Fibroblast of the conjunctiva (primary cell): ENCODE measurements around the gene CLCN7.
"Not testable (repeated sequence)": the region's sequence is repeated elsewhere in the genome, so short reads cannot be mapped to it uniquely, and the experiment has no call there.

Experiments
- DNase-seq: peaks from one replicate; pipeline ENCODE4 v3.0.0-alpha.2; 2010; ENCODE audit warnings: low read depth

CLCN7 gene

DNA sequence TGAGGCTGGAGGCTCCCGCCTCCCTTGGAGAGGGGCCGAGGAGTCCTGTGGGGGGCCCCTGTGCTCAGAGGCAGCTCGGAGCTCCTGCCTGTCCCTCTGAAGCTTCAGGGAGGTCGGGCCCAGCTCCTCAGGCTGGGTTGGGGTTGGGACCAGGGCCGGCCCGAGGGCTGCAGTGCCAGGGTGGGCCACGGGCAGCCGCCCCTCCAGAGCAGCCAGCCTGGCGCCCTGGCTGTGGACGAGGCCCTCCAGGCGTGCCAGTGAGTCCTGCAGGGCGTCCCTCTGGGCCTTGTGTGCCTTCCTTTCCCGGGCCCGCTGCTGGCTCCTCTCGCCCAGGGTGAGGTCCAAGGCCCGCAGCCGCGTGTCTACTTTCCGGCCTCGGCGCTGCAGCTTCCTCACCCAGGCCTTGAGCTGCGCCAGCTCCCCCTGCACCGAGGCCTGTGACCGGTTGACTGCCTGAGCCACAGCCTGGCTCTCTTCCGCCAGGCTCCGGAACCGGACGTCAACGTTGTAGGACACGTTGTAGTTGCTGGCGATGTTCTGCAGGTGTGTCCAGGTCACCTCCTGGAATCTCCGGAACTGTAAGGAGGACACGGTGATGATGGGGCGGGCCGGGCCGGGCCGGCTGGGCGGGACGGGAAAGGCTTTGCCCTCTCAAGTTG, 12.7 kb upstream of the CLCN7 start:
- no peak for DNase-seq

DNA sequence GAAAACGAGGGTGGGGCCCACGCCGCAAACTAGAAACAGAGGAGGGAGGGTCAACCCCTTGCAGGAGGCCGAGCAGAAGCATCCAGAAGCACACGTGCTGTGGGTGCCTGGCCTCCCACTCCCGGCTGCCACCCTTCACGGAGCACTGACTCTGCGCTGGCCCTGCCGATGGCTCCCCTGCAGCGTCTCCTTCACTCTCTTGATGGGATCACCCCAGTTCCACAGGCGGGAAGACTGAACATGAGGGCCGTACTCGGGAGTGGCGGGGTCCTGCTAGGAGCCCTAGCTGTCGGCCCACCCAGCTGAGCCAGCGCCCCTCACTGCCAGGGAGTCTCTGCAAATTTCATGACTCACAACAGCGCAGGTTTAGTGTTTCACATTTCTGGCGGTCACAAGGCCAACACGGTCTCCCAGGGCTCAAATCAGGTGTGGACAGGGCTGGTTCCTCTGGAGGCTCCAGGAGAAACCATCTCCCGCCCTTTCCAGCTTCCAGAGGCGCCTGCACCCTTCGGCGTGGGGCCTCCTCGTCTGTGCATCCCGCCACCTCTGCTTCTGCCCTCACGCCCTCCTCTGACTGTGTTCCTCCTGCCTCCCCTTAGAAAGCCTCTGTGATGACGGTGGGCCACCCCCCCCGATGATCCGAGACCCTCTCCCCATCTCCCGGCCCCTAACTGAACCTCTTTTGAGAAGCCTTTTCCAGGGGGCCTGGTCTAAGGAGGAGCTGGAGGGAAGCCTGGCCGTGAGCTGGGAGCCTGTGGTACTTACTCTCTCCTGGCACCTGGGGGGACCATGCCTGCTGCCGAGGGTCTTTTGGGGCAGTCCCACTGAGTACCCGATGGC, 11.9 kb upstream of the CLCN7 start:
- no peak for DNase-seq

DNA sequence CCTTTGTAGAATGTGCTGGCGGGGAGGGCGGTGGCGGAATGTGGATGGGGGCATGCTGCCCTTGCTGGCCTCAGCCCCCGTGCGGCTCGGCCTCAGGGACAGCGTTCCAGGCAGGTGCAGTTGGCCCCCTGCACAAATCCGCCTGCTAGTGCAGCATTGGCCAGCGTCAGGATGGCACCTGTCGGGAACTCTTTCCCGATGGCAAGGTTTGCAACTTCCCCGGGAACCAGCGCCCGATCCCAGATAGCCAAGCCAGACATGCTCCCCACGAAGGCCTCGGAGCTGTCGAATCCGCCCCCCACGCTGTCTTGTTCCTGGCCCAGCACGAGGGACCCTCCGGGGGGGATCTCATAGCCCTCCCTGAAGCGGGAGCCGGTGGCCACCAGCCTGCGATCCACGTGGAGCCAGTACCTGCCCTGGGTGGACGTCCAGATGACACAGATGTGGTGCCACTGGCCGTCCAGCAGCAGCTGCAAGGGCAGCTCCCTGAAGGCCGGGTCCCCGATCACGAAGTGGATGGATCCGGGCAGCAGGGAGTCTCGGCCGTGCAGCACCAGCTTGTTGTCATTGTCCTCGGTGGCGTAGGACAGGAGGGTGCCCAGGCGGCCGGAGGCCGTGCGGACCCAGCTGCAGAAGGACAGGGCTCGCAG, 11.1 kb upstream of the CLCN7 start:
- DNase-seq = no peak

DNA sequence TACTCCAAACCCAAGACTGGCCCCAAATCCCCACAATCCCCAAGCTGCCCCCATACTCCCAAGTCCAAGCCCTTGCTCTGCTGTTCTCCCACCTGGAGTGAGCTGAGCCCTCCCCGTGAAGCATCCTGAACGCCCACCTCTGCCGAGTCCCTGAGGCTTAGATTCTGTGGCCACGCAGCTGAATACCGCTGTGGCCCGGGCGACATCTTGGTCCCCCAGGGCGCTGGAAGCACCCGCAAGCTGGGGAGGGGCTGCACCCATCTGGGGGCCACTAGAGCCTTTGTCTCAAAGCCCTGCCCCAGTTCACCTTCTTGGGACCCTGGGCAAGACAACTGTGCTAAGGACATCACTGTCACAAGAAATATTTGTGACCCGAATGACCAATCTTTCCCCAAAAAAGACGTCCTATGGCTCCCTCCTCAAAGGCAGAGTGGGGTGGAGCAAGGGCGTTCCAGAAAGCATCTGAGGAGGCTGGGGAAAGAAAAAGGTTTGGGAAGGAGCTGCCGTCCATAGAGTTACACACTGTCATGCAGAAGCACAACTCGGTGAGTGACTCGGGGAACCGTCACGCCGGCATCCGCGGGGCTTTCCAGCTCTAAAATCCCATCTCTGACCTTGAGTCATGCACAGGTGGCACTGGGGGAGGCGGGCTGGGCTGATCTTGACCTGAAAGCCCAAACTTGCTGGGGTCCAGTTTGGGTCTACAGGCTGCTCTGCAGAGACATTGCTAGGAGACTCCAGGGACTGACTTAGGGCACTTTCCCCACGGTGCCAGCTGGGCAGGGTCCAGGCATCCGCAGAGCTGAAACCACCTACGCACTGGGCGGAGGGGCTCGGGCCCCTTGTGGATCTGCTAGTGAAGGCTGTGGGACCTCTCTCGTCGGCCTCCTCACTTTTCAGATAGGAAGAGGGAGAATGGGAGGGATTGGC, 7.3 kb upstream of the CLCN7 start:
- no peak for DNase-seq

DNA sequence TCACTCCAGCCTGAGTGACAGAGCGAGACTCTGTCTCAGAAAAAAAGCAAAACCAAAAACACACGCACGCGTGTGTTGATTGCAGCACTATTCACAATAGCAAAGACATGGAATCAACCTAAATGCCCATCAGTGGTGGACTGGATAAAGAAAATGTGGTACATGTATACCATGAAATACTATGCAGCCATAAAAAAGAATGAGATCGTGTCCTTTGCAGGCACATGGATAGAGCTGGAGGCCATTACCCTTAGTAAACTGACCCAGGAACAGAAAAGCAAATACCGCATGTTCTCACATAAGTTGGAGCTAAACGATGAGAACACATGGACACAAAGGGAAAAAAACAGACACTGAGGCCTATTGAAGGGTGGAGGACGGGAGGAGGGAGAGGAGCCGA, 4.1 kb upstream of the CLCN7 start:
- not testable (repeated sequence) for DNase-seq

DNA sequence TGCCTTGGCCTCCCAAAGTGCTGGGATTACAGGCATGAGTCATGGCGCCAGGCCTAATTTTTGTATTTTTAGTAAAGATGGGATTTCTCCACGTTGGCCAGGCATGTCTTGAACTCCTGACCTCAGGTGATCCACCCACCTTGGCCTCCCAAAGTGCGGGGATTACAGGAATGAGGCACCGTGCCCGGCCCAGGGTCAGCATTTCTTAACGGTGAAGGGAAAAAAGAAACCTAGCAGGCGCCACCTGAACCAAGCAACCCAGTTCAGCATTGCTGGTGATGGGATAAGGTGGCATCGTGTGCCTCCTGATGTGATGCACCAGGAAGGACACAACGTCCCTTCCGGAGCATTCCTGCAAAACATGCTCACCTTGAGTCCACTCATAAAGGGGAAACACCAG, 2.2 kb upstream of the CLCN7 start:
- no peak for DNase-seq

DNA sequence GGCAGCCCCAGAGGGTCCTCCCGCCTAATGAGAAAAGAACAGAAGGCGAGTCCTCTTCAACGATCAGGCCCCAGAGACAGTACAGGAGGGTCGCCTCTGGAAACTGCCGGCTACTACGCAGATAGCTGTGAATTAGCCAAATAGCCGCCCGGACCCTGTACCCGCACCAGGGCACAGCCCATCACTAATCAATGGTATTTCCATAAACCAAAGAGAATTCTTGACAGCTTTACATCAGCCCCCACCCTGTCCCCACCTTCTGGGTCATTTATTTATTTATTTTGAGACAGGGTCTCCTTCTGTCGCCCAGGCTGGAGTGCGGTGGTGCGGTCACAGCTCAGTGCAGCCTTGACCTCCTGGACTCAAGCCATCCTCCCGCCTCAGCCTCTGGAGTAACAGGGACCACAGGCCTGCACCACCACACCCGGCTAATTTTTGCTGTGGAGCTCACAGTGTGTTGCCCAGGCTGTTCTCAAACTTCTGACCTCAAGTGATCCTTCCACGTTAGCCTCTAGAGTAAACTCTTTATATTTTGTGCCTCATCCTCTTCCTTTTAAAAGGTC, 805 bp upstream of the CLCN7 start:
- DNase-seq = no peak

DNA sequence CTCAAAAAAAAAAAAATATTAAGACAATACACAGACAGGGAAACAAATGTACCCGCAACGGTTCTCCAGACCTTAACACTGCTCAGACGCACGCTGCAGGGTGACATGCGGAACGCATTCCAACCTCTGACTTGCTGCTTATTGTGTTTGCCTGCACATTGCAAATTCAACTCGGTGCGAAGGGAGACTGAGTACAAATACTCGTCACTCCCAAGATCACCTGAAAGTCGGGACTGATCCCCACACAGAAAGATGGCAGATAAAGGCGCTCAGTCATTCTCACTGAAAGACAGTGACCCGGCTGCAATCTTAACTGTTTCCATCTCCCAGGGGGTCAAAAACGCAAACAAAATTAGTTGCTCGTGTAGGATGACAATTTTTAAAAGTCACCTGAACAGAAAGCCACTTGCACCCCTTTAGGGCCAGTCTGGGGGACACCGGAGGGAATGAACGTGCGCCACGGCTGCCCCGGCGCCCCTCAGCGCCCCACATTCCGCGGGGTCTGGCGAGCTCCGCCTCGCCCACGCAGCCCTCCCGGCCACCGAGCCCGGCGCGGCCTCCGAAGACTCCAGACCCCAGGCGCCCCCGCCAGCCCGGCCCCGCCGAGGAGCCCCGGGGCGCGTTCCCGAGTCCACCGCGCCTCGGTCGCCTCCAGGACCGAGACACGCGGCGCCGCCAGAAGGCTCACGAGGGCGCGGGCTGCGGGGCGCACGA, 589 bp downstream of the CLCN7 start:
- no peak for DNase-seq

DNA sequence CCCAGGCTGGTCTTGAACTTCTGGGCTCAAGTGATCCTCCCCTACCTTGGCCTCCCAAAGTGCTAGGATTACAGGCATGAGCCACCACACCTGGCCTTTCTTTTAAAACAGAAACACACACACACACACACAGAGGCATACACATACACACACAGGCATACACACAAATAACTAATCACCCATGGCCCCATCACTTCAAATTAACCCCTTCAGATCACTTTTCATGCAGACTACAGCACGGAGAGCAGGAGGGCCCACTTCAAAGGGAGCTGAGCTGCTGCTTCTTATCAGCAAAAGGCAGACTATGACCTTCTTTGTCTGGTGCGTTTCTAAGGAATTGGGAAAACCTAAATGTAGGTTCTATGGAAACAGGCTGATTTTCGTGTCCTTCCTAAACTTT, 1.9 kb downstream of the CLCN7 start:
- no peak for DNase-seq

DNA sequence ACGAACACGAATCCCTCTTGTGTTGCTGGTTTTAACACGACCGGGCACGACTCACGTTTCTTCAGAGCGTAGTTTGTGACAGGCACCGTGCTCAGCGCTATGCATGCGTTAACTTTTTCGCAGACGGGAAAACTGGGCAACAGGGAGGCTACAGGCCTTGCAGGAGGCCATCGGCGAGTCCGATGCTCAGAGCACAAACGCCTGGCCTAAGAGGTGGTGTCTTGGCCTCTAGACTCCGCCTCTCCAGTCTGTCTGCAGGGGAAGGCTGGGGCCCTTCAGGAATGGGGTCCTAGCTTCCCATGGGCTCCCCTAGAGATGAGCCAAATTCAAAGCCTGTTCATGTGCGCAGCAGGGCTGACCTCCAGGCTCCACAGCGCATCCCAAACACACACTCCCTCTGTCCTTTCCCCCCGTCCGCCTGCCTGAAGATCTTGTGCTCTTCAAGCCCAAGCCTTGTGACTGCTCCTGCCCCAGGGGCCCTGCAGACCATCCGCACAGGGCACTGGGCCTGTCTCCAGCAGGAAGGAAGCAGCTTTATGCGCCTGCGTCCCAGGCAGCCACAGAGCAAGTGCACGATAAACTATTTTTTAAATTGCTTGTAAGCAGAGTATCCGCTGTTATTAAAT, 3.1 kb downstream of the CLCN7 start:
- DNase-seq = no peak

DNA sequence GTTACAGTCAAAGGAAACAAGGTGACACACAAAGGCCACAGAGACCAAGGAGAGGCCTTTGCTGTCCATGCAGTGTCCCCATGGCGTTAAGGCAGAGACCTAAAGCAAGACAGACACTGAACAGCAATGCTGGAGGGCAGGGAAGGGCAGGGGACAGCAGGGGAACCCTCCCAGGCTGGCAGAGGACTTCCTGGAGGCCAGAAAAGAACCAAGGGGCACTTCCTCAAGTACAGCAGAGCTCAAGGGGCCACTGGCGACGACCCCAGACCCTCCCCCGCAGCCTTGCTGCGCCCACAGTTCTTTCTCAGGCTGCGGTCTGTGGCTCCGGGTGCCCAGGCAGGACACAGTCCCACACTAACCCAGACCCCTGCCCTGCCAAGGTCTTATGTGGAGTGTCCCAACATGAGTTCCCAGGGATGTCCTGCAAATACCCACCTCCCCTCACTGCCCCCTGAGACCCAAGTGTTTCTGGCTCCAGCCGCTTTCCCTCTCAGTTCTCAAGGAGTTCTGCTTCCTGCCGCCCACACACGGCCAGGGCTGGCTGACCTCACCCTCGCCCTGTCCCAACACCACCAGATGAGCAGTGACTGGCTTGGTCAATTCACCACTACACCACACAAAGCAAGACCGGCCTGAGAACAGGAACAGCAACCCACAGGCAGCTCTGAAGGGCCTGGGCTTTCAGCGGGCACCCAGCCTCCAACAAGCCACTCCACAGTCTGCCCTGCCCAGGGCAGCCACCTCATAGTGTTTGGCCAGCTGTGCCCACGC, 4.2 kb downstream of the CLCN7 start:
- DNase-seq = no peak

DNA sequence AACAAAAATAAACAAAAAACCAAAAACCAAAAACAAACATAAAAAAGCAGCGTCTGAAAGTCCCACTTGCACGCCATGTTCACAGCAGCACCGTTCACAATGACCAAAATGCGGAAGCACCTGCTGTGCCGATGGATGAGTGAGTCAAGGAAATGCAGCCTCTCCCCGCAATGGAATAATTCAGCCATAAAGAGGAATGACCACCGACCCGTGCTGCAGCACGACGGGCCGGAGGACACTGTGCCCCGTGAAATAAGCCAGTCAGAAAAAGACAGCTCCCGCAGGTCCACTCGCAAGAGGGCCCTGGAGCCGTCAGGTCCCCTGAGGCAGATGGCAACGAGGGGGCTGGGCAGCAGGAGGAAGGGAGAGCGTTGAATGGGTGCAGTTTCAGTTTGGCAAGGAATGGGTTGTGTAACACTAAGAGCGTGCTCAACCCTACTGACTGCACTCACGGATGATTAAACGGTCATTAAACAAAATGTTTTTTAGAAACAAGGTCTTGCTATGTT, 5.1 kb downstream of the CLCN7 start:
- no peak for DNase-seq

DNA sequence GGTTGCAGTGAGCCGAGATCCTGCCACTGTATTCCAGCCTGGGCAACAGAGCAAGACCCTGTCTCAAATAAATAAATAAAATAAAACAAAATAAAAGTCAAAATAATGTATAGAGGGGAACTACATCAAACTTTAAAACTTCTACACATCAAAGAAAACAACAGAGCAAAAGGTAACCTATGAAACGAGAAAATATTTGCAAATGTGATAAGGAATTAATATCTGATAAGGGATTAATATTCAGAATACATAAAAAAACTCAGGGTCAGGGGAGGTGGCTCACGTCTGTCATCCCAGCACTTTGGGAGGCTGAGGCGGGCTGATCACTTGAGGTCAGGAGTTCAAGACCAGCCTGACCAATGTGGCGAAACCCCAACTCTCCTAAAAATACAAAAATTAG, 5.7 kb downstream of the CLCN7 start:
- DNase-seq = not testable (repeated sequence)

DNA sequence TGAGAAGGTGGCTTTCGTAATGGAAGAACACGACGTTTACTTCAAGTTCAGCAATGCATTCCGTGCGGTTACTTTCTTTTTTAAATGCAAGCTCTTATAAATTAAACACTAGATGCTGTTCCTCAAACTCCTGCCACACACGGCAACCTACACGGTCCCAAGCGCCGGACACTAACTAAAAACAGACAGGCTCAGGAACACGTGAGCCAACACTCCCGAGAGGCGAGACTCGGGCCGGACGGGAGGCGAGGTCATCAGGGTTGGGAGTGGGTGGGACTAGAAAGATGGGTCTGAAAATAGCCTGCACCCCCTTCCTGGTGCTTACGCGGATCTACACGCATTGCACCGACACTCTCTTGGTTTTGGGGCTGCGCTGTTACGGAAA, 6.4 kb downstream of the CLCN7 start:
- no peak for DNase-seq

DNA sequence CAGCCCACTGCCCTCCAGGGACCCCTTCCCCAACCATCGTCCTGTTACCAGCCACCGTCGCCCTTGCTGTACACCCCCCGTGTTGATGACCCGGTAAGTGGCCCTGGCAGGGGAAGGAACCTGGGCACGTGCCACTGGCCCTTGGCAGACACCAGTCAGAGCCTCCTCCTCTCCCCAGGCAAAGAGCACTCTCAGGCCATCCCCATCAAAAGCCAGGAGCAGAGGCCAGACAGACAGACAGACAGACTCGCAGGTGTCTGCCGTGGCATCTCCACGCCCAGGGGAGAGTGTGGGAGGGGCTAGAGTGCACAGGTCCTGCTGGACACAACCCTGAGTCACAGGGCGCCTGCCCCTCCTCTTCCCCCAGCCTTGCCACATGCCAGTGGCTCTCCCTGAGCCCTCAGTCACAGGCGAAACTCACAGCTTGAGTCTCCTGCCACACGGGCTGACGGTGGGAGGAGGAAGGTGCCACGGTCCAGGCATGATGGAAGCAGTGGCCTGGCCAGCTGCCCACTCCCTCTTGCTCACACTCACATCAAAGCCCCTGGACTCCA, 7.8 kb downstream of the CLCN7 start:
- DNase-seq = no peak

DNA sequence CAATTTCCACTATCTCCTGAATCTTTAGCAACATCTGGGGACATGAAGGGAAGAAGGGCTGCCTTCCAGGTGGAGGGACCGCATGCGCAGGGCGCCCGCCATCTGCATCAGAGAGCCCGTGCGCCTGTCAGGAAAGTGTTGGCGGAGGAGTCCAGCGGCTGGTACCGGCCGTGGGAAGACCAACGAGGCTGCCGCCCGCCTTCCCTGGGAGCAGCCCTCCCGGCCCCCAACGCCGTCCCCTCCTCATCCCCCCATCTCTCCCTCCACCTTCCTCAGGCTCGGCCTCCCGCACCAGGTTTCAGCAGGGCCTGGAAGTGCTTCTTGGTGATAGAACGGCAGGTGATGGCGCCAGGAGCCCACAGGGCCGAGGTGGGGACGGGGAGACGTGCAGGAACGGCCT, 8.8 kb downstream of the CLCN7 start:
- no peak for DNase-seq

DNA sequence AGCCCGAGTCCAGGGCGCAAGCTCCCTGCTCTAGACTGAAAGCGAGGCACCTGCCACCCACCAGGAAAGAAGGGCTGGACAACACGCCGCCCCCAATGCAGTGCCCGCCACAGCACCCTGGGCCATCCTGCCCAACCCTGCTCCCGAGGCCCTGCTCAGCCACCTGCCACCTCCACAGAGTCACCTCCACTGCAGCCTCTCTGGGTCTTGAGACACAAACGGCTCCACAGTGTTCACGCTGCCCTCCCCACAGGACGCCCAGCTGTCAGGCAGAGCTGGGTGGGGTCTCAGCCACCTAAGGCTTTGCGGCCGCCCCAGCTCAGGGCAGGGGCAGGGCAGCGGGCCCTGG, 9.3 kb downstream of the CLCN7 start:
- no peak for DNase-seq

DNA sequence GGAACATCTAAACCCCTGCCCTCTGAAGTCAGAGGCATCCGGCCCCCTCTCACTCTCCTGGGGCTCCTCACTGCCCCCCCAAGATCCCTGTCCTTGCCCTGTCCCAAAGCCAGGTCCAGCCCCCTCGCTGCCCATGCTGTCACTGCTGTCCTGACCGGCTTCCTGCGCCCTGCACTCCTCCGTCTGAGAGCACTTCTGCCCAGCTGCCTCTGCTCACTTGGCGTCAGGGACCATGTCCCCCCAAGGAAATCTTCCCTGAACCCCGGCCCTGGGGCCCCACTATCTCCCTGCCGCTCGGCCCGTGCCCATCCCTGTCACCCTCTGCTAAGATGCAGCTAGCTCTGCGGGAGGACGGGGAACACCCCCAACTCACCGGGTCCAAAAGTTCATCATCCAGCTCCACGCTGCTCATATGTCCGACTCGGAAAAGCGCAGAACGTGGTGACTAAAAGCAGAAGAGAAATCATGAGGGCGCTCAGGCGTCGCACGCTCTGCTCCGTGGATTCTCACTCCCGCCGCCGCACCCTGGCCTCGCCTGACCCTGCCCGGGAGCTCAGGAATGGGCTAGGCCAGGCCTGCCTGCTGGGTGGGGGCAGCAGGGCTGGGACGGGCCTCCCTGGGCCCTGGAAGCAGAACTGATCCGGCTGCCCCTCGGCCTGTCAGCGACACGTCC, 9.8 kb downstream of the CLCN7 start:
- DNase-seq = no peak
